Activated T-cell treated with anti-CD3 and anti-CD28 coated beads for 1 hour (primary cell): ENCODE results near the gene SEMA6A.

Experiments
- DNase-seq: peaks from one replicate; pipeline ENCODE4 v3.0.0-alpha.2; 2020; ENCODE audit warnings: low read depth

SEMA6A gene

DNA sequence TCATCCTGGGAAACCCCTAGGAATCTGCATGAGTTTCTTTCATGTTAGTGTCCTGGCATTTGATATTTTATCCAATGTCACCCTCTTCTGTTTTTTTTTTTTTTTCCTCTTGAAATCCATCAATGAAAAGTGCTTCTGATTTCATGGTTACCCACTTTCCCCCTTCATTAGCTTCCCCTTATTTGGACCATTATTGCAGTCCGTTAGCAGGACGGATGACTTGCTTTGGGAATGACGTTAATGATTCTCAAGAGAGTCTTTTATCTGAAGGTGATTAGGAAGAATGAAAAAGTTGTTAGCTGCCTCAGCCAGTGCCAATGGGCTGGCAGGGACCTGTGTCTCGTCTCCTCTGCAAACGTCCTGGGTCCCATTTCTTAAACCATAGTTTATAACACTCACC lies 134.7 kb downstream of the SEMA6A start:
- DNase-seq = no peak

- no peak for DNase-seq
Observed at GRCh38 chr5:116438979-116439554, 135.6 kb downstream of the SEMA6A start.

- DNase-seq = no peak
Observed at GRCh38 chr5:116437922-116438578, 136.6 kb downstream of the SEMA6A start.

GRCh38 chr5:116437351-116437705 lies 137.3 kb downstream of the SEMA6A start:
- DNase-seq = no peak

GRCh38 chr5:116436674-116437350 lies 137.8 kb downstream of the SEMA6A start:
- DNase-seq = no peak

DNA sequence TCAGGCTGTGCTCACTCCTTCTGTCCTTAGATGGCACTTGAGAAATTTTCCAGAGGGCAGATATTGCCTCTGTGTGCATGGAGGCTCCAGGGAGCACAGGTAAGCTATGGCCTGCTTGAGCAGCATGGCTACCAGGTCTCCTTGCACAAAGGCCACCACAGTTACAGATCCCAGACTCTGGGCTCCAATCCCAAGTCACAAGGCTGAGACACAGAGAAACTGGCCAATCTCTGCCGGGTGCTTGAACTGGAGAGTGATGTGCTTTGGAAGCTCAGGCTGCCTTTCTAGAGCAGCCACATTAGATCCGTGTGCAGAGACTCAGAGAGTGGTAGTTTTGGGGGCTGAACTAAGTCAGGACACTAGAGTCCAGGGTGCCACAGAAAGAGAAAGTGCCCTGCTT lies 145.7 kb downstream of the SEMA6A start:
- no peak for DNase-seq

- DNase-seq = no peak
Observed at GRCh38 chr5:116428413-116428812, 146.2 kb downstream of the SEMA6A start.

- no peak for DNase-seq
Observed at GRCh38 chr5:116424951-116425350, 149.7 kb downstream of the SEMA6A start.

GRCh38 chr5:116424258-116424615 lies 150.4 kb downstream of the SEMA6A start:
- no peak for DNase-seq

GRCh38 chr5:116423587-116424257 lies 150.9 kb downstream of the SEMA6A start:
- DNase-seq = no peak

- no peak for DNase-seq
Observed at GRCh38 chr5:116423141-116423540, 151.5 kb downstream of the SEMA6A start.

GRCh38 chr5:116421080-116421629 lies 153.5 kb downstream of the SEMA6A start:
- no peak for DNase-seq

DNA sequence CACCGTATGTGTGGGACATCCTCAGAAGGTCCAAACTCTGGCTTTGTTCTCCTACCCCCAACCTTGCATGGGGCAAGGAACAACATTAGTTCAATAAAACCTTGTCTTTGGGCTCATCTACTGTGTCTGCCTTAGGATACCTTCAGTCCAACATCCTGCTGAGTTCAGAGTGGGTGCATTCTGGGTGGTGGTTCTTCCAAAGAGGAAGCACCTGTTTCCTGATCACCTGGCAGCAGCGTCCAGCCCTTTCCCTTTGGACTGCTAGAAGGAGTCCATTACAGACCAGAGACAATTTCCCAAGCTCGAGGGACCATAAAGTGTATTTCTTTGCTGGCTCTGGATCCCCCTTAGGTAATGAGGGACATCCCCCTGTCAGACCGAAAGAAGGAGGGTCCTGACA lies 154.1 kb downstream of the SEMA6A start:
- no peak for DNase-seq

DNA sequence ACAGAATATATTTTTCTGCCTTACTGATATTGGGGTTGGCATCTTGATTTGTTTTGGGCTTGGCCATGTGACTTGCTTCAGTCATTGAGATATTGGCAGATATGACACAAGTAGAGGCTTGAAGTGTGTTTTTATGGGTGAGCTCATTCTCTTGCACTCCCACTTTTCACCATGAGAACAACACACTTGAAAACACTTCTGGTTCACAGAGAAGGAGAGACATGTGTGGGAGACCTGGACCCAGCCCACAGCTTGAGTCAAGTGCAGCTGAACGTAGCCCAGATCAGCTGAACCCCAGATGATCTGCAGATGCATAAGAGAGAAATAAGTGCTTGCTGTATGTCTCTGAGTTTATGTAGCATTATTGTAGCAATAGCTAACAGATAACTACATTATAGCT lies 155.4 kb downstream of the SEMA6A start:
- DNase-seq = no peak

DNA sequence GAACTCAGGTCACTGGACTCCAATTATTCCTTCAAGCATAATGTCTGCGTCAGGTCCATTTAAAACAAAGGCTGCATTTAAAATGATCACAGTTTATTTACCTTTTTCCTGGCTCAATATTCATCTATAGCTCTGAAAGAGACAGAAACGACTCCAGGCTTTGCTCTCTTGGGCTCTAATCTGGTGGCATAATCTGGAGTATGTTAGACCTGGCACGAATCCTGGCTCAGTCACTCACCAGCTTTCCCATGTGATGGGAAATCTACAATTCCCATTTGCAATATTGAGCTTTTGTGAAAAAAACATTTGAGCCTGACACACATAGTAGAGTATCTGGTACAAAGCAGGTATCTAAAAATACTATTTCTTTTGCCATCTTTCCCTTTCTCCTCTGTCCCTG lies 155.8 kb downstream of the SEMA6A start:
- DNase-seq = no peak

- DNase-seq = no peak
Observed at GRCh38 chr5:116418016-116418415, 156.6 kb downstream of the SEMA6A start.

GRCh38 chr5:116415989-116416388 lies 158.6 kb downstream of the SEMA6A start:
- DNase-seq = no peak

DNA sequence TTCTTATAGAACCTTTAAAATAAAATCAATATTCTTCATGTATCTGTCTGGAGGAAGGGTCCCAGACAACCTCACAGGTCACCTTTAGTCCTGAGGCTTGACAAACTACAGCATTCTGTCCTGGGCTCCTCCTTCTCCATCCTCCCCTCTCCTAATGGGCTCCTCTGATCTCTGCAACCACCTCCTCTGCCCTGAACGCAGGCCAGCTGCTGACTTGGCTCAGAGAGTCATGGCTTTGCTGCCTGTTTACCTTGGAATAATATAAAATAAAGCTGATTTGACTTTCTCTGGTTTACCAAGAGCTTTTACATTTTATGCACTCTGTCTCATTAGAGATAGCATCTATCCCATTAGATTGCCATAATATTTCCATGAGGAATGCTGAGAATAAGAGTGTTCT lies 159.4 kb downstream of the SEMA6A start:
- DNase-seq = no peak

GRCh38 chr5:116411101-116411571 lies 163.5 kb downstream of the SEMA6A start:
- no peak for DNase-seq

DNA sequence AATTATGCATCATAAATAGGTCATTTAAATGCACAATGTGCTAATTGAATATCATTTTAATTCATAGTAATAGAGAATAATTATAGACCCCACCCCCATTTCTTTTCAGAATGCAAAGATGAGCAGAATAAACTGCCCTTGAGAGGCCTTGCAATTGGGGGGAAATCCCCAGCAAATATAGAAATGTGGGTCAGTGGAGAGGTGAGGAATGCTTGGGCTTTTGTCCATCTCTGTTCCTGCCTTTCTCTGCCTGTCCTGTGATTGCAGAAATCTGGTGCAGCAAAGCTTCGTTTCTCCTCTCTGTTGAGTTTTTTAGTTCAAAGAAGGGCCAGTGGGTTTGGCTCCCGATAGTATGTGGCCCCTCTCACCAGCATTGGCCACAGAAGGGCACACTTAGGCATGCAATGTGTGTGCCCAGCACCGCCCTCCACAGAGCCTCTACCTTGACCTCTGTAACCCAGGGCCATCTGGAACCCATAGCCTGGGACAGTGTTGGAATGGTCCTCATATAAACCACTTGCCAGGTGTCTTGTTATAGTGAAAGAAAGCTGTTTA lies 164.2 kb downstream of the SEMA6A start:
- no peak for DNase-seq

DNA sequence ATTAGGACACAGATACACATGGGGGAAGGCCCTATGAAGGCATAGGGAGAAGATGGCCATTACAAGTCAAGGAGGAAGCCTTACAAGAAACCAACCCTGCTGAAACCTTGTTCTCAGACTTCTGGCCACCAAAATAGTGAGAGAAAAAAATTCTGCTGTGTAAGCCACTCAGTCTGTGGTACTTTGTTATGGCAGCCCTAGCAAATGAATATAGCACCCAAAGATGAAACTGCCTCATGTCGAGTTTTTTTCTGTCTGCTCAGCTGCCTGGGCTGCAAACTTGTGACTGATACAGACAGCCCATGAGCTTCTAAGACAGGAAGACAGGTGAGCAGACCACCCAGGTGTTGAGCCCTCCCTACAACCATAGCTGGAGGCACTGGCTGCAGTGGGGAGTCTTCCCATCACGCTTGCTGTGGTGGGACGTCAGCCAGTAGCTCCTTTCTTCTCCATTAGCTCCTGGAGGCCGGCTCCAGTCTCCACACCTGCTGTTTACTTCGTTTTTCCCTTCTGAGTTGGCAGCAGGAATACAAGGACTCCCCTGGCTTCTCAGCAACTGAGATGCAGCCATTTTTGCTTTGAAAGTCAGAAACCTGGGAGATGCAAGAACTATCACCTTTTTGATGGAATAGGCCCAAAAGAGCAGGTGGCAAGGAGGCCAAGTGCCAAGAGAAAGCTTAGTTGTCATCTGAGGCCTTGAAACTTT lies 164.9 kb downstream of the SEMA6A start:
- DNase-seq = no peak
